DMS153 (cell line): Measurements from ENCODE around the gene TSPEAR.

ENCODE experiments used
- DNase-seq: peaks from one replicate; lab custom pipeline; 2025; lab: John Stamatoyannopoulos, UW

Gene TSPEAR

GRCh38 chr21:44547656-44548331 lies 163.6 kb downstream of the TSPEAR start:
- DNase-seq = no peak

- no peak for DNase-seq
These were observed 166.8 kb downstream of the TSPEAR start for GRCh38 chr21:44544566-44544965.

GRCh38 chr21:44542716-44543115 lies 168.7 kb downstream of the TSPEAR start:
- DNase-seq = no peak

GRCh38 chr21:44540741-44541288 lies 170.6 kb downstream of the TSPEAR start:
- DNase-seq = no peak

GRCh38 chr21:44539991-44540666 lies 171.2 kb downstream of the TSPEAR start, which contains the start of gene KRTAP10-1:
Gene KRTAP10-1, minus strand, starts transcription at chr21:44540195. Its CDS starts 45 bp downstream, at chr21:44540150.
- DNase-seq = no peak

GRCh38 chr21:44539046-44539445 lies 172.3 kb downstream of the TSPEAR start:
- no peak for DNase-seq

GRCh38 chr21:44537930-44538911 lies 173.2 kb downstream of the TSPEAR start:
- DNase-seq = no peak

GRCh38 chr21:44535963-44536362 lies 175.4 kb downstream of the TSPEAR start:
- no peak for DNase-seq

- no peak for DNase-seq
These were observed 176.7 kb downstream of the TSPEAR start for GRCh38 chr21:44534688-44535087.

- no peak for DNase-seq
These were observed 177.3 kb downstream of the TSPEAR start for GRCh38 chr21:44533891-44534627.

GRCh38 chr21:44533121-44533890 lies 178.1 kb downstream of the TSPEAR start:
- DNase-seq = no peak

- no peak for DNase-seq
These were observed 178.7 kb downstream of the TSPEAR start for GRCh38 chr21:44532712-44533111.

GRCh38 chr21:44531606-44532564 lies 179.5 kb downstream of the TSPEAR start:
- no peak for DNase-seq

- no peak for DNase-seq
These were observed 180.3 kb downstream of the TSPEAR start for GRCh38 chr21:44530903-44531605.

GRCh38 chr21:44530221-44530902 lies 181.0 kb downstream of the TSPEAR start:
- no peak for DNase-seq

- no peak for DNase-seq
These were observed 181.8 kb downstream of the TSPEAR start for GRCh38 chr21:44529503-44530125.

- no peak for DNase-seq
These were observed 182.4 kb downstream of the TSPEAR start for GRCh38 chr21:44529011-44529421.

- no peak for DNase-seq
These were observed 182.8 kb downstream of the TSPEAR start for GRCh38 chr21:44528634-44528995.
